Cardiac muscle cell (in vitro differentiated cells and primary cell): ENCODE data around the gene FAM240A. TPM values are rescaled to one million over a fixed set of nuclear protein-coding genes. Genes with fewer than 3 reads are reported as not detected.

Experiments used
- DNase-seq, 2 donors: peaks; one replicate each; pipeline versions ENCODE4 v3.0.0 to v3.0.0-alpha.2; 2010 to 2017; ENCODE audit warnings: low read depth in 1 of 2, low spot score in 1 of 2
- H3K27ac ChIP-seq: fragments of 200-600 bp; sonication (generic); 2 replicates; pipeline ENCODE4 v1.5.1; 2016
- H3K27me3 ChIP-seq: fragments of 200-600 bp; sonication (generic); 2 replicates; pipeline ENCODE4 v1.6.0; 2016; ENCODE audit warnings: control low read depth
- H3K36me3 ChIP-seq: fragments of 200-600 bp; sonication (generic); 2 replicates; pipeline ENCODE4 v1.5.1; 2016; ENCODE audit warnings: control low read depth
- H3K4me1 ChIP-seq: fragments of 200-600 bp; sonication (generic); 2 replicates; pipeline ENCODE4 v1.8.1; 2017; ENCODE audit warnings: low read depth, mild to moderate bottlenecking, mixed run types
- H3K4me3 ChIP-seq: fragments of 200-600 bp; sonication (generic); 2 replicates; pipeline ENCODE4 v1.5.1; 2016; ENCODE audit warnings: mild to moderate bottlenecking
- H3K9me3 ChIP-seq: fragments of 200-600 bp; sonication (generic); 2 replicates; pipeline ENCODE4 v1.5.1; 2017; ENCODE audit warnings: low read depth, mild to moderate bottlenecking, control low read depth
- polyA plus RNA-seq: library from polyadenylated mRNA; unstranded; fragments of >200 nt; fragmentation: Nextera tagmentation; extraction: Ambion mirVana; gene quantifications from 2 replicates; pipeline ENCODE4 v1.2.1, GENCODE V29; 2016
- total RNA-seq: library from RNA; depleted of rRNA; stranded (reverse); fragments of >200 nt; gene quantifications from 2 replicates; pipeline ENCODE4 v1.2.3, GENCODE V29; 2016
- TF ChIP-seq, protein P1 (sequence below): IDR thresholded peaks from 2 replicates; pipeline ENCODE4 v1.5.1; 2012; ENCODE audit warnings: low read depth, mild to moderate bottlenecking, low read length

The FAM240A gene
- total and polyA plus RNA-seq, 2 experiments from 2014 or later = not detected

DNA sequence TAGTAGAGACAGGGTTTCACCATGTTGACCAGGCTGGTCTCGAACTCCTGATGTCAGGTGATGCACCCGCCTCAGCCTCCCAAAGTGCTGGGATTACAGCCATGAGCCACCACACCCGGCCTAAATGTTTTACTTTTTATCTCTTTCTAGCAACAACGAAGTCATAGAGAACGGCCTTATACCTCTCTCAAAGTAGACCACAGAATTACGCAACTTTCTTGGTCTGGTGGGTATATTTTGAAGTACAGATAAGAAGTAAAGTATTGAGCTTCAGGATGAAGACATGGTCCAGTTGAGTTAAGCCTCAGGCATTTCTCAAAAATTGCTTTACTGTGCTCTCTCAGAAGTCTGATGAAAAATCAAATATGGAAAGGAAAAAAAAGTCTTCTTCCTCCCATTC, 30.6 kb downstream of the FAM240A start:
- Histone ChIP-seq H3K27ac (no peak overlapping the region), H3K36me3 (no peaks in the 10 kb centered on the region), H3K27me3 (no peaks in the 10 kb centered on the region), H3K4me1 (peaks cover 7% of the 10 kb centered on the region), H3K4me3 (no peak overlapping the region), H3K9me3 (no peaks in the 10 kb centered on the region)
- DNase-seq = no peak
- TF ChIP-seq, protein P1, sequence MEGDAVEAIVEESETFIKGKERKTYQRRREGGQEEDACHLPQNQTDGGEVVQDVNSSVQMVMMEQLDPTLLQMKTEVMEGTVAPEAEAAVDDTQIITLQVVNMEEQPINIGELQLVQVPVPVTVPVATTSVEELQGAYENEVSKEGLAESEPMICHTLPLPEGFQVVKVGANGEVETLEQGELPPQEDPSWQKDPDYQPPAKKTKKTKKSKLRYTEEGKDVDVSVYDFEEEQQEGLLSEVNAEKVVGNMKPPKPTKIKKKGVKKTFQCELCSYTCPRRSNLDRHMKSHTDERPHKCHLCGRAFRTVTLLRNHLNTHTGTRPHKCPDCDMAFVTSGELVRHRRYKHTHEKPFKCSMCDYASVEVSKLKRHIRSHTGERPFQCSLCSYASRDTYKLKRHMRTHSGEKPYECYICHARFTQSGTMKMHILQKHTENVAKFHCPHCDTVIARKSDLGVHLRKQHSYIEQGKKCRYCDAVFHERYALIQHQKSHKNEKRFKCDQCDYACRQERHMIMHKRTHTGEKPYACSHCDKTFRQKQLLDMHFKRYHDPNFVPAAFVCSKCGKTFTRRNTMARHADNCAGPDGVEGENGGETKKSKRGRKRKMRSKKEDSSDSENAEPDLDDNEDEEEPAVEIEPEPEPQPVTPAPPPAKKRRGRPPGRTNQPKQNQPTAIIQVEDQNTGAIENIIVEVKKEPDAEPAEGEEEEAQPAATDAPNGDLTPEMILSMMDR = no peak

DNA sequence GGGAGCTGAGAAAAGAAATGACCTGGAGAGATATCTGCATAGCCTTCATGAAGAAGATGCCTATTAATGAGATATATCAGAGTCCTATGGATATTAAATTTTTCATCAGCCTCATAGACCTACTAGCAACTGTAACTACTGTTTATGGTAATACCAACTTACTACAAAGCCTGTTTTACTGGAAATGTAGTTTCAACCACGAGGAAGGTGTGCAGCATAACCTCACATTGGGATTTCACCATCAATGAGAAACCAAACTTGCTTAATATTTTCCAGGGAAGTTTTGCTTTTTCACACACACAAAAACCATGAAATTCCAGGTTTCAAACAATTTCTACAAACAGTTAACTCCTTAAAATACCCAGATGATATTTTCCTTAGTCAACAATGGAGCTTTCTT, 31.4 kb downstream of the FAM240A start:
- no peaks in the 10 kb centered on the region for H3K9me3 ChIP-seq
- DNase-seq = no peak
- H3K4me1 ChIP-seq = peaks cover 7% of the 10 kb centered on the region
- TF ChIP-seq, protein P1 = no peak
- H3K4me3 ChIP-seq = no peak overlapping the region
- H3K36me3 ChIP-seq = no peaks in the 10 kb centered on the region
- no peaks in the 10 kb centered on the region for H3K27me3 ChIP-seq
- H3K27ac ChIP-seq = no peak overlapping the region

DNA sequence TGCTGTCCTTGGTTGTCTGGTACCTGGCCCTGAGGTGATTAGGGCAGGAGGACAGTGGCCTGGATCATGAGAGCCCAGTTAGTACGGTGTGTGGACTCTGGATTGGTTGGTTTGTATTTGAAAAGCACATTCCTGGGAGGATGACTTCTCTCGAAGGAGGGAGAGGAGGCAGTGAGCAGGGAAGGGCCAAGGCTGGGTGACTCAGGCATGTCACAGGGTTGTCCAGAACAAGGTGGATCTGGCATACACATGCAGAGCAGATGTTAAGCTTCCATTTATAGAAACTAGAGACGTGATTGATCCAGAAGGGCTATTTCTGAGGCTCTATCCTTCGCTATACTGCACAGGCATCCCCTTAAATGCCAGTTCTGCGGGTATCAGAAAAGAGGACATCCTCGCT, 34.4 kb downstream of the FAM240A start:
- Histone ChIP-seq H3K9me3 (no peaks in the 10 kb centered on the region), H3K4me1 (peaks cover 7% of the 10 kb centered on the region), H3K27ac (peak overlapping the region; percentile 27), H3K27me3 (no peaks in the 10 kb centered on the region), H3K4me3 (no peak overlapping the region), H3K36me3 (no peaks in the 10 kb centered on the region)
- DNase-seq = no peak
- TF ChIP-seq, protein P1 = no peak

DNA sequence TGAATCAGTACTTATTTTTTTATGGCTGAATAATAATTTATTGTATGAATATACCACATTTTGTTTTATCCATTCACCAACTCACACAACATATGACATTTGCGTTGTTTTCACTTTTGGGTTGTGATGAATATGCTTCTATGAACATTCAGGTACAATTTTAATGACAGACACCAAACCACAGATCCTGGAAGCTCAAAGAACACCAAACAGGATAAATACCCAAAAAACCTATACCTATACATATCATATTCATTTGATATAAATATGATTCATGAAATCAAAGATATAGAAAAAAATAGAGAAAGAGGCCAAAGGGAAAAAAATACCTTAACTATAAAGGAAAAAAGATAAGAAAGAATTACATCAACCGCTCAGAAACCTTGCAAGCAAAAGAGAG, 35.8 kb downstream of the FAM240A start:
- TF ChIP-seq, protein P1 = no peak

DNA sequence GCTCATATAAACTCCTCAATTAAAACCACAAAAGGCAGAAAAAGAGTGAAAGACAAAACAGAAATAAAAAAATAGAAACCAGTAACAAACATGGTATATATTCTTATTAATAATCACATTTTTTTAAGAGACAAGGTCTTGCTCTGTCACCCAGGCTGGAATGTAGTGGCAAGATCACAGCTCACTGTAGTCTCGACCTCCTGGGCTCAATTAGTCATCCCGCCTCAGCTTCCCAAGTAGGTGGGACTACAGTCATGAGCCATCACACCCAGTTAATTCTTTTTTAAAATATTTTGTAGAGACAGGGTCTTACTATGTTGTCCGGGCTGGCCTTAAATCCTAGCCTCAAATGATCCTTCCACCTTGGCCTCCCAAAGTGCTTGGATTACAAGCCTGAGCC, 37.1 kb downstream of the FAM240A start:
- peaks cover 7% of the 10 kb centered on the region for H3K4me1 ChIP-seq
- TF ChIP-seq, protein P1 = no peak
- H3K27ac ChIP-seq = no peak overlapping the region
- no peaks in the 10 kb centered on the region for H3K27me3 ChIP-seq
- no peak for DNase-seq
- H3K36me3 ChIP-seq = no peaks in the 10 kb centered on the region
- H3K9me3 ChIP-seq = no peaks in the 10 kb centered on the region
- no peak overlapping the region for H3K4me3 ChIP-seq

More for the DNA sequence above, 35.8 kb downstream of the FAM240A start:
- no peak overlapping the region for H3K4me3 ChIP-seq
- H3K4me1 ChIP-seq = peaks cover 7% of the 10 kb centered on the region
- no peaks in the 10 kb centered on the region for H3K36me3 ChIP-seq
- no peak for DNase-seq
- no peaks in the 10 kb centered on the region for H3K9me3 ChIP-seq
- no peaks in the 10 kb centered on the region for H3K27me3 ChIP-seq
- no peak overlapping the region for H3K27ac ChIP-seq

DNA sequence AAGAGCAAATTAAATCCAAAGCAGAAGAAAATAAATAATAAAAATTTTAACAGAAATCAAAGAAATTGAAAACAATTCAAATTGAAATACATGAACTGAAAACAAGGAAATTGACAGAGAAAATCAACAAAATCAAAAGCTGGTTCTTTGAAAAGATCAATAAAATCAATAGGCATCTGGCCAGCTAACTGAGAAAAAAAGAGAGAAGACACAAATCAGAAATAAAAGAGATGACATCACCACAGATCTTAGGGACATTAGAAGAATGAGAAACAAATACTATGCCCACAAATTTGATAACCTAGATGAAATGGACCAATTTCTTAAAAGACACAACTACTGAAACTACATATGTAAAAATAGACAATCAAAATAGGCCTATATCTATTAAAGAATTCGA, 38.8 kb downstream of the FAM240A start:
- peaks cover 7% of the 10 kb centered on the region for H3K4me1 ChIP-seq
- TF ChIP-seq, protein P1 = no peak
- DNase-seq = no peak
- H3K27ac ChIP-seq = no peak overlapping the region
- no peak overlapping the region for H3K4me3 ChIP-seq
- no peaks in the 10 kb centered on the region for H3K36me3 ChIP-seq
- no peaks in the 10 kb centered on the region for H3K27me3 ChIP-seq
- no peaks in the 10 kb centered on the region for H3K9me3 ChIP-seq
